ENCODE data around the gene AAMP.
A peak's percentile ranks its signal among the peaks of the same experiment; 100 is the strongest.

The AAMP gene

DNA sequence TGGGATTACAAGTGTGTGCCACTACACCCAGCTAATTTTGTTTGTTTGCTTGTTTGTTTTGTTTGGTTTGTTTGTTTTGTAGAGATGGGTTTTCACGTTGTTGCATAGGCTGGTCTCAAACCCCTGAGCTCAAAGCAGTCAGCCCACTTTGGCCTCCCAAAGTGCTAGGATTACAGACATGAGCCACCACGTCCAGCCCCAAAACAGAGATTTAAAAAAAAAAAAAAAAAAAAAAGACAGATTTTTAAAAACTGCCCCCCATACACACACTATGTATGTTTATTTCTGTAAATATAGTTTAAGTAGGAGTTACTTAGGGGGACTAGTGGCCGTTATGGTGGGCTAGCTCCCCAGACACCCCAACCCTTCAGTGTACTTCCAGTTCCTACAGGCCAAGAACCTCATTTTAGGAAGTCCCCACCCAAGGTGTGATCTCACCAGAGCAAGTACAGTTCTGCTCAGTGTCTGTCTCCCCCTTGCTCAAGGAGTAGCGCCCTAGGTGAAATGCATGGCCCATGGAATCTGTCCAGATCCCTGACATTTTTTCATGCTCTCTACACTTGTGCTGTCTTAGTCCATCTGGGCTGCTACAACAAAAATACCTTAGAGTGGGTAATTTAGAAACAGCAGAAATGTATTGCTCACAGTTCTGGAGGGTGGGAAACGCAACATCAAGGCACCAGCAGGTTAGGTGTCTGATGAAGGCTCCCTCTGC is 23.9 kb upstream of the AAMP start:
- DNase-seq, result no peak

DNA sequence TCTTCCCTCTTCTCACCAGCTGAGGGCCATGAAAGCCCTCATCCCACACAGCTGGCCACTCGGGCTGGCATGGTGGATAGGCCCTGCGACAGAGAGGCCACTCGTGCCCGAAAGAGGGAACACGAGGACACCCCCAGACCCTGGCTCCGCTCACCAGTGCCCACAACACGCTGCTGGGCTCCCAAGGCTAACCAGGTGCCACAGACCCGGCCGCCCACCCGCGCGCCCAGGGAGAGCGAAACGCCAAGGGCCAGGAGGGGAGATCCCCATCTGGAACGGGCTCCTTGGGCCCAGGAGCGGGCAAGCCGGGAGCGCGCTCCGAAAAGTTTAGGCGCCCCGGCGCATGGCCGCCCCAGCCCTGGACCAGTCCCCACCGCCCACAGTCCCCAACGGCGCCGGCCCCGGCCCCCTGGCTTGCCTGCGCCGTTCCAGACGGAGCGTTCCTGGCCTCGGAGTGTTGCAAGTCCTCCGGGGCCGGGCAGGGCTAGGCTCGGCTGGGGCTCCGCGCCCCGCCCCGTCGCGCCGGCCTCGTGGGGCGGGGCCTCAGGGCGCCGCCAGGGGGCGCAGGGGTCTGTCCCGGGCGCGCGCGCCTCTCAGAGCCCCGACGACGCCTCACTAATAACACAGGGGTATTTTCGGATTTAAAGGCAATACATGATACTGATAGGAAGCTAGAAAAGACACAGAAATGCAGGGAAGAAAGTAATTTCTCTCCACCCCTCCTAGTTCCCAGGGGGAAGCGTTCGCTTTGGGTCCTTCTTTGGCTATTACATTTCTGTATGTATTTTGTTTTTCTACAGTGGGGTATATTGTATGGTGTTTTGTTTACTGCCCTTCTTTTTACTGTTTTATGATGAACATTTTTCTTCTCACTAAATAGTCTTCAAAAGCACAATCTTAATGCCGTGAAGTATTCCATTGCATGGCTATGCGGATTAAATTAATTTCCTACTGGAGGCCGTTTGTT is 22.4 kb upstream of the AAMP start, which contains the start of gene TMBIM1:
TMBIM1 (minus strand) TSS at position 456 of the 967 bp plus-strand sequence. CDS start 10,362 bp downstream, outside the sequence.
- peak; percentile 88 for DNase-seq

DNA sequence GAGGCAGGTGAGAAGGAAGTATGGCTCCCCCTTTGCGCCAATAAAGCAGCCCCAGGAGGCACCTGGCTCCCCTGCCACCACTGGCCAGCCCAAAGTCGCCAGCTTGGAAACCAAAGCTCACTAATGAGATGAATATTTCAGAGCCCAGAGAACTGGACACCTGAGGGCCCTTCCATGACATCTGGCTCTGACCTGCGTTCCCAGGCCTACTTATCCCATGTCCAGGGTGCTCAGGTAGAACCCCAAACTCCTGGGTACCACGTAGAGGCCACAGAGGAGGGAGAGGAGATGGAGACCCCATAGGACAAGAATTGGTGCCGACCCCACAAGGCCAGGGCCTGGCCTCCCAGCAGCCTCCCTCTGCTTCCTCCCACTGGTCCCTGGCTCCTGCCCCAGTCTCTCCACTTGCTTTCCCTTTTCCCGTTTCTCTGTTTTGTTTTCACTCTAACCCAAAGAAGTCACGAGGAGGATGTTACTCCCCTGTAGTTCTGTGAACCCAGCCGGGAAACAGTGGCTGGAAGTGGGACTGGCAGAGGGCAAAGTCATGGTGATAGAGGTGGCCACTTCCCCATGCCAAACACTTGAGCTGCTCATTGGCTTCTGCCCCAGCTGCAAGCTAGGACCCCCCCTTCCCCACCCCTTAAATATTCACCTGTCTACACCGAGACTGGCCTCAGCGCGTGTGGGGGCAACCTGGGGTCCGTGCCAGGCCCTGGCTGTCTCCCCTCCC is 21.5 kb upstream of the AAMP start:
- DNase-seq, result peak; percentile 43

DNA sequence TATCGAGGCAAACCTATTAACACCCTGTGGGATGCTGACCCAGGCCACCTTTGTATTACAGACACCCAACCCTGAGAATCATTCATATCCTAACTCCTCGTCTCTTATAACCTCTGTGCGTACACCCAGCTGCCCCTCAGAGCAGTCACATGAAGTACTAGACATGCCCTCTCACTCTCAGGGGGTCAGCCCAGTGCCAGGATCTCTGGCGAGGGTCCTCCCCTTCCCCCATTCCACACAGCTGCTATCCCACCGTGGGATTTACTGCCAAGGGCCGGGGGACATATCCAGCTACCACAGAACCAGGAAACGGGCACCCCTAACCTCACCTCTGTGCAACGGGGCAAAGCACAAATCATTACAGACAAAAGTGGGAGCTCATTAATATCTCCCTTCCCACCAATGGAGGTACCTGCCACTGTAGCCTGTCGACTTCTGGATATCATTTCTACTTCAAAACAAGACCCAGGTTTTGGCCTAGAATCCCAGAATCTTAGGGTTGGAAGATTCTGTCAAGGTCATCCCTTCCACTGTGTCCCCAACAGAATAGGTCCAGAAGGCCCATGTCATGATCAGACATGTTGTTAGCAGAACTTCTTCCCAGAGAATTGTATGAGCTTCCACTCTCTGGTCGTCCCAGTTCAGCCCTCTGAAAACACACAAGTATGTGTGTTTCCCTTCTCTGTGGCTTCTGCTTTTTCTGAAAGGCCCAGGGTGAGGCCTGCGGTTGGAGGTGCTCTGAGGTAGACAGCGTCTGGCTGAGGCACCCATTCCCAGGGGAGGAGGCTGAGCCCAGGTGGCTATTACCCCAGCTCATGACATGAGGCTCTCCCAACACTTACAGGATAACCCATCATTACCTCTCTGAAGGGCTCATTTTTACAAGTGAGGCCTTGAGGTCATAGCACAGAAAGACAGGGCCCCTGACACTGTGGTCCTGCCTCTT is 20.7 kb upstream of the AAMP start:
- DNase-seq, result peak; percentile 71

DNA sequence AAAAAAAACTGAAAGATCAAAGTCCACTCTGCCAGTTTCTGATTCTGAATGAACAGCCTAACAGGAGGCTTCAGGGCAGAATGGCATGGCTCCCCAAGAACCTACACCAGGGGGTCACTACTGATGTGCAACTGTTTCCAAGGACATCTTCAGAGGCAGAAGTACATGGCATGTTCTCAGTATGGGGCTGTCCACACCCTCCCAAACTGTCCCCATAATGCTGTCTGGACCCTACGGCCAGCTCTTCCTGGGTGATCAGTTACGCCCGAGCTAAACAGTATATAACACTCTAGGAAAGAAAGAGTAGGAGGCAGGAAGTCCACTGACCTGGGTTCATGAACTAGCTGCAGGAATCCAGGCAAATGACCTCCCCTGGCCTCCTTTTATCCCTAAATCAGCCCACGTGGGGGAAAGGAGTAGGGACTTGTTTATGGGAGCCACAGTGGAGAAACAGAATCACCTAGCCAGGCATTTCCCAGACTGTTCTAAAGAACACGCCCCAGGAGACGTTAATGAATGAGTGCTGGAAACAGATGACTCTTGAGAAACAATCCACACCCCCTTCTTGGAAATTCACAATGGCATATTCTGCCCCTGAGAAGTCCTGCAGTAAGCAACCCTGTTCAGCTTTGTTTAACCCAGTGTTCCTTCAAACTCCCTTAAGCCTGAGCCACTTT is 19.8 kb upstream of the AAMP start:
- peak; percentile 46 for DNase-seq

DNA sequence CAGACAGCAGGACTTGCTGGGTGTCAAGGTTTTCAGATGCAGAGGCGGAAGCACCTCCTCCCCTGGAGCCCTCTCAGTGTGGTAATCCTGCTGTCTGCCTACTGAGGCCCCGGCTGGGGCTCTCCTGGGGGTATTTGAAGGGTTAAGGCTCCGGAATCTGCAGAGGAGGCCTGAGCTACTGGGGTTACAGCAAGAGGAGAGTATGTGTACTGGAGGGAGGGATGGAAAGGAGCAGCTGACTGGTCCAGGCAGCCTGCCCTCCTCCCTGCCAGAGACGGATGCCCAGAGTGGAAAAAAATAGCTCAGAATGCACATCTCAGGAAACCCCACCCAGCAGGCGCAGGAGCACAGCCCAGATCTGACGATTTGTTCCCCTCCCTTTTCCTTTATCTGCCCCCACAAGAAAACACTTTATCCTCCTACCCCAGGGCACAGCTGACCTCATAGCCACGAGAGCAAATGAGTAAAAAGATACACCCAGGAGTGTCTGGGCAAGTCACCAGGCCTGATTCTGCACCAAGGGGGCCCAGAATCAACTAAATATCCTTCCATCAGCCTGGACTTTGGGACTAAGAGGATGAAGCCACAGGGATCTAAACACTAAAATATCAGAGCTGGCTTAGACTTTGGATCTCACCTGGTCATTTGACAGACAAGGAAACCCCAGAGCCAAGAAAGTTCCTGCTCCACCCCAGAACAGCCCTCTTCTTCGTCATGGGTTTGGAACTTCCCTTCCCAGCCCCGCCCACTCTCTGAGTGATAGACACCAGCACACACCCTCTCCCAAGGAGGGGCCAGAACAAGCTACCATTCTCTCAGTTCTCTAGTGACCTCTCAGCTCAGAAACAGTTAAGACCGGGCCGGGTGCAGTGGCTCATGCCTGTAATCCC is 16.9 kb upstream of the AAMP start:
- peak; percentile 96 for DNase-seq

DNA sequence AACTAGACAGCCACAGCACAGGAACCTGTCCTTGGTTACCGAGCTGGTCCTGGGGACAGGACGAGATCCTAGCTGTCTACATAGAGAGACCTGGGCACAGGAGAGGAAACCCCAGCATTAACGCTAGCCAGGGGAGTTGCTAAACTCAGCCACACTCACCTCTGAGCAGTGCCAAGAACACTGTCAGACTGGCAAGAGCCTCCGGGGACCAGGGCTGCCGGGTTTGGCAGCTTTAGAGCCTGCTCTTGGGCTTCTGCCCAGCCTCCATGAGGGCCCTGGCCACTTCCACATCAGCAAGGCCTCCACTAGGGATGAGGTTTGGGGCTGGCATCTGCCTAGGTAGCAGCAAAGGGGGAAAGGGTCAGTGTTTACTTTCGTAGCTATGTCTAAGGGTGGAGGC is 15.7 kb upstream of the AAMP start:
- no peak for DNase-seq

DNA sequence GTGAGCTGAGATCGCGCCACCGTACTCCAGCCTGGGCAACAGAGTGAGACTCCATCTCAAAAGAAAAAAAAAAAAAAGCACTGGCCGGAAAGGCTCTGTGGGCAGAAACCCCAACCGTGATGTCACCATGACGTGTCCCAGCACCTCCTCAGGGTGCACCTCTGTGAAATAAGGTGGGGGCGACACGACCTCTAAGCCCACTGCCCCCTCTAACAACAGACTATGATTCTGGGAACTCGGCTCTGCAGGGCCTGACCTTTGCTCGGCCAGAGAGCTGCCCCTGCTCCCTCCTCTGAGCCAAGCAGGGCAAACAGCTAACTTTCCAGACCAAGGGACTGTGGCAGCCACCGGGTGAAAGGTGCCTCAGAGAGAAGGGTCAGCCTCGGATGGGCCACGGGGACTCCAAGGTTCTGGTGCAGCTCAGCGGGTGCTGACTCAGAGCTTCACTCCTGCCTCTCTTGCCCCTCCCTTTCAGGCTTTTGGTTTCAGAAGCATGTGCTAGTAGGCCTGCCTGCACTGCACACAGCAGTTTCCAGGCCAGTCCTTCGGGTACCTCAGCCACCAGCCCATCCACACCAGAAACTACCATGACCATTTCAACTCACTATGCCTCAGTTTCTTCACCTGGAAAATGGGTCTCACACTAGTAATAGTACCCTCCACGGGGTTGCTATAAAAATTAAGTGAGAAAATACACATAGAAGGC is 14.3 kb upstream of the AAMP start:
- DNase-seq, result peak; percentile 20

DNA sequence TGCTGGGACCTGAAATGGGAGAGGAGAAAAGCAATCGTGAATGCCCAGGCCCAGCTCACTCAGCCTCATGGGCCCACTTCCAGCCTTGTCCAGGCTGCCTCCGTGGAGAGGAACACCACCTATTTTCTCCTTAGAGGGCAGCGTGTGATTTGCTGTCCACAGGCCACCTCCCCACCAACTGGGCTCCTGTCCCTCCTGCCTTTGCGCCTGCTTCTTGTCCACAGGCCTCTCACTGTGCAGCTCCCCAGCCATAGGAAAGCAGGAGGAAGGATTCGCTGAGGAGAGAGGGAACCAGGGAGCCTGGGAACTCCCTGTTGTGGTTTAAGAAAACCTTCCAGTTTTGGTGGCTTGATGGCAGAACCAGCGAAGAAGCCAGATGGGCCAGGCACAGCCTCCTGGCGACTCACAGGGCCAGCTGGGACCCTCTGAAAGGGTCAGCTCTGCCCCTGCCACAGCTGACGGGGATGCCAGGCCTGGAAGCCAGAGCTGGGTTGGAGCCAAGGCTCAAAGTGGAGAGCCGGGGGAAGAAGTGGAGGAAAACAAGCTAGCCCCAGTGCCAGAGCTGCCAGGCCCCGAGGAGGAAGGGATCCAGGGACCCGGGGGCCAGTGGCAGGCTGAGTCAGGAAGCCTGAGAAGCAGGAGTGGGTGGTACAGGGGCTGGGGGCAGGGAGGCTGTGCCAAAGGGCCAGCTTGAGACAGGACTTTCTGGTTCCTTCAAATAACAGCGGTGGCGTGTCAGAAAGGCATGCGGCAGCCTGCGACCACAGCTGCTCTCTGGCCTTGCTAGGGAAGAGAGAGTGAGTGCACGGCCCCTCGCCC is 12.4 kb upstream of the AAMP start:
- DNase-seq, result no peak

DNA sequence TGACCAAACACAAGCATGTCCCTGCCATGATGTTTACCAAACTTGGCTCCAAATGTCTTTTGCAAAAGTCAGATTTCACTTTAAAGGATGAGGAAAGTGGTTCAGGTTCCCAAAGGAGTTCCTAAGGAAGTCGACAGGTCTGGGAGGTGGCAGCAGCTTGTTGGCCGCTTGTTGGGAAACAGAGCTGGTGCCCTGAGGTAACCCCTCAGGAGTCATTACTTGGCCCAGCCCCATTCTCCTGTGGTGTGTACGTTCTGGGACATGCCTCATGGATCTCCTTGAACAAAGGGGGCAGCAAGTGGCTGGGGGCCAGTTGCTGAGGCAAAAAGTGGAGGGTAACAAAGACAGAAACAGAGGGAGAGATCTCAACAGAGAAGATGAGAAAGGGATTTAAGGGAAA is 11.5 kb upstream of the AAMP start:
- no peak for DNase-seq

DNA sequence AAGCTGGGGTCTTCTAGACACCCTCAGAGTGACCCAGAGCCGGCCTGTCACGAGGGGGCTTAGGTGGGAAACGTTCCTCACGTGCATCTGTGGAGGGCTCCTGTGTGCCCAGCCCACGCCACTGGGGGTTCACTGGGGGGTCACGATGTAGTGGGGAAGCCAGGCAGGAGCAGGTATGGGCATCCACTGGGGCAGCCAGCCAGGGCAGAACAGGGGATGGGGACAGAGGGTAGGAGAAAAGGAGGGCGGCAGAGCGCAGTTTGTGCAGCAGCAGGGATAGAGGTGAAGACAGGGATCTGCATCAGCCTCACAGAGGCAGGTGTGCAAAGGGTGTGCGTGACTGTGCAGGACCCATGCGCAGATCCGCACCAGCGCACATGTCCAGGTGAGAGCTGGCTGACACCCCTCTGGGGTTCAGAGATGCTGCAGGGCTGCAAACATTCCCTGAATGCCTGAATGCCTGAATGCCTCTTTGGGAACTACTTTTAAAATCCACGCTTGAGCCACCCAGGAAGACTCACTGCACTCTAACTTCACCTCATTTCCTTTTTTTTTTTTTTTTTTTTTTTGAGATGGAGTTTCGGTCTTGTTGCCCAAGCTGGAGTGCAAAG is 10.4 kb upstream of the AAMP start:
- DNase-seq, result no peak

DNA sequence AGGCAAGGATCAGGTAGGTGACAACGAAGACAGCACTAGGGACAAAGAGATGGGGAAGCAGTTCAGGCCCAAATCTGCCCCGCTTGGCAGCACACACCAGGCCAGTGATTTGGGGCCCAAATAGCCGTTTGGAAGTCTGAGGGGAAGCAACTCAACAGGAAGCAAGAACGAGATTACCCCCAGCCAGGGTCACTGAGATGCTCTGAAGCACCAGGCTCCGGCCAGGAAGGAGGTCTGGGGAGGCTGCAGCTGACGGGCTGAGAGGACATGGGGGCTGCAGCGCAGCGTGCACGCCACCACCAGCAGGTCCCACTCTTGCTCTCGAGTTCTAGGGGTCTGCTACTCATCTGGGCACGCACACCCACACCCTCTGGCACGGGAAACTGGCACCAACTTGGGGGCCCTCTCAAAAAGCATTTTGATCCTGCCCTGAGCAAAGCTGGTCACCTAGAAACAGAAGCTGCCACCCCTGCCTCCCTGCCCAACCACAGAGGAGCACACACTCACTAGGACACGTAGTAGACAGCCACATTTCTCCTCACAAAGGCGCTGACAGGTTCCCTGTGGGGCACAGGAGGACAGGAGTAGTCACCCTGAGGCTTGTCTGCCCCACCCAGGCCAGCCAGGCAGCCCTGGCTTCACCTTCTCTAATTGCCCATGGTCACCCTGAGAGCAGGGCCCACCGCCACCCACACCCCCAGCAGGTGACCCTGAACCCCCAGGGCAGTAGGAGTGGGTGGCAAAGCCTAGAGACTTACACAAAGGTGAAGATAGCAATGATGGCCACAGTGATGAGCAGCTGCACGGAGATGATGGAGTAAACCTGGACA is 8.8 kb upstream of the AAMP start:
- no peak for DNase-seq

DNA sequence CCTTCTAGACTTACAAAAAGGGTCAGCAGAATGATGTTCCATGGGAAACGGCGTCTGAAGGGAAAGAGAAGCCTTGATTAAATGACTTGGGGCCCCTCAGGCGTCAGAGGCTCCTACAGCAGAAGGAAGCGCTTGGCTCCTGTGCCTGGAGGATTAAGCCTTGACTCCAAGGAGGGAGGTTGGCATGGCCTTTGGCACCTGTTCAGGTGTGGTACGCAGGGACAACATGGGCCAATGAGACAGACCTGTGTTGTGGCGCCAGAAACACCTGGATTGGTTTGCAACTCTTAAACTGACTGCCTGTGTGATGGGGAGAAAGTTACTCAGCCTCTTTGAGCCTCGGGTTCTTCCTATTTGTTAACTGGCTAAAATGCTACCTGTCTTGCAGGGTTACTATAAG is 8.0 kb upstream of the AAMP start:
- no peak for DNase-seq

DNA sequence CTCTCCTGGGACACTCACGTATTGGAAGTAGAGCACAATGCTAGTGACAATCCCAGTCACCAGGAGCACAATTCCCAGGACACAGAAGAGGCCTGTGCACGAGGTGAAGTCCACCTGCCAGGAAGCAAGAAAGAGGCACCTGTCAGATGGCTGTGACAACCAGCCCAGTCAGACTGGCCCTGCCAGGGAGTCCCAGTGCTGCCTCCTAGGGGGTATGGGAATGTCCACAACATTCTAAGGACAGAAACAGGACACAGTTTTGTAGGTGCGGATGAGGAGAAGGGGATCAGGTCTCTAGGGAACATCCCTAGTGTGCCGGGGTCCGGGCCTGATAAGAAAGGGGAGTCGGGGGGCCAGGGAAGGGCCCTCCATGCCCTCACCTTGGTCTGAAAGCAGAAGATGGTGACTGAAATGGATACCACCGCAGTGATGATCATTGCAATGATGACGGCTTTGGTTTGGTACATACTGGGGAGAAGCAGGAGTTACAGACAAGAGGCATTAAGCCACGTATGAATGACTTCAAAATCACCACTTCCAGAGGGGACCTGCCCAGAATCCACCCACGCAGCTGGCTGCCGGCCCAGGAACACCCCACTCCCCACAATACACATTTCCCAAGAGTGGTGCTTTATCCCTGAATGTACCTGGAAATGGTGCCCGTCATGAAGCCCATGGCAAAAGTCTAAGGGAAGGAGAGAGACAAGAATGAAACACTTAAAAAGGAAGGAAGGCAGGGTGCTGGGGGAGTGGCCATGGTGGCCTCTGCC is 7.2 kb upstream of the AAMP start:
- DNase-seq, result no peak

DNA sequence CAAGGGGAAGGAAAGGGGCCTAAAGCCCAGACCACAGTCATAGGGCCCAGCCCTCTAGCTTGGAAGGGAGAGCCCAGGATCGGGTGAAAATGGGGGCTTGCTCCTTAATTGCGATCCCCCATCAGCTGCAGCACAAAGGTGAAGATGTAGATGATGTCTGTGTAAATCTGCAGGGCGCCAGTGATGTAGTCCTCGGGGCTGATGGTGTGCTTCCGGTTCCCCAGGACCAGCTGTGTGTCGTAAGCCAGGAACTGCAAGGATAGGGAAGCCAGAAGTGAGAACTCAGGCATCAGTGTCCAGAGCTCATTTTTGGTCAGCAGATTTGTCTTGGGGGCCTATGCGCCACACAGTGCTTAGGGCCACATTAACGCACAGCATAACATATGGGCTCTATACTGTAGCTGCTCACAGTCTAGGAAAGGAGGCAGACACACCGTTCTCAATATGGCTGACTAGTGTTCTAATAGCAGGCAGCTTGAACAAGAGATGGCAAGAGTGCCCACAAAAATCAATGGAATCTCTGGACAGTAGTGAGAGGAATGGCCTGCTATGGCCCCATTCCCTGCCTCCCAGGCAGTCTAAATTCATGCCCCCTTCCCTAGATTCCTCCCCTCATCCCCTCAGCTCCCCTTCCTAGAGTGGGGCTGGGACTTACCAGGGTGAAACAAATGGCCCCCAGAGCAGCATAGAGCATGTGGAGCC is 5.6 kb upstream of the AAMP start:
- DNase-seq, result no peak

DNA sequence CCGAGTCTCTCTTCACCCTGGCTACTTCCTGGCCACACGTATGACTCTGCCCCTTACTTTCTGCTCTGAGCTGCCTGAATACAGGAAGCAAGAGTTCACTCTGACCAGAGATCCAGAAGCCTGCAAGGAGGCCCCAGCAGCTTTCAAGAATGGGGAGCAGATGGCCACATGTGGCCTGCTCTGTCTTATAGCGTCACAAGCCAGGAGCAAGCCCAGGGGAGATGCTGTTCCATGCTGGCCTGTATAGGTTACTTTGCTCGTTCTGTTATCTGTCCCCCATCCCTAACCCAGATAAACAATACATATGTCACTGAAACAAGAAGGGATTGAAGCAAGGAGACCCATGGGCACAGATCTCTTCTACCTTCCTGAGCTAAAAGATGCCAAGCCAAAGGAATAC is 4.6 kb upstream of the AAMP start:
- DNase-seq, result no peak

Measured in OCI-M1 (cell line).